Mesendoderm (in vitro differentiated cells): ENCODE results near the gene POU3F1.

Experiments used
- DNase-seq: peaks from one replicate; pipeline ENCODE4 v3.0.0; 2013
- H2AK5ac ChIP-seq: 2 replicates; pipeline ENCODE4 v1.6.1; 2013; ENCODE audit warnings: low read length, inconsistent platforms
- H2BK120ac ChIP-seq: 2 replicates; pipeline ENCODE4 v1.6.1; 2013; ENCODE audit warnings: low read depth, mild to moderate bottlenecking, low read length, moderate library complexity, mixed read lengths
- H2BK15ac ChIP-seq: replicated peaks from 2 replicates; pipeline ENCODE4 v1.6.1; 2013; ENCODE audit warnings: low read depth, mild to moderate bottlenecking, moderate library complexity
- H2BK5ac ChIP-seq: 2 replicates; pipeline ENCODE4 v1.6.1; 2013; ENCODE audit warnings: low read length, inconsistent platforms
- H3K18ac ChIP-seq: 2 replicates; pipeline ENCODE4 v1.6.1; 2013; ENCODE audit warnings: mild to moderate bottlenecking, low read length, mixed read lengths
- H3K23ac ChIP-seq: one replicate; pipeline ENCODE4 v1.6.1; 2013; ENCODE audit warnings: low read length
- H3K27ac ChIP-seq: 2 replicates; pipeline ENCODE4 v1.5.1; 2013; ENCODE audit warnings: low read depth, mild to moderate bottlenecking, inconsistent platforms, low read length, moderate library complexity
- H3K27me3 ChIP-seq: 2 replicates; pipeline ENCODE4 v1.6.1; 2013; ENCODE audit warnings: low read length, control low read depth, mild to moderate bottlenecking, inconsistent platforms; ENCODE audit not compliant: insufficient read depth, poor library complexity
- H3K36me3 ChIP-seq: 2 replicates; pipeline ENCODE4 v1.6.1; 2013; ENCODE audit warnings: low read length, inconsistent platforms; ENCODE audit not compliant: control insufficient read depth, insufficient read depth
- H3K4ac ChIP-seq: one replicate; pipeline ENCODE4 v1.6.1; 2013; ENCODE audit warnings: low read depth, mild to moderate bottlenecking, low read length, moderate library complexity
- H3K4me1 ChIP-seq: 2 replicates; pipeline ENCODE4 v1.6.1; 2013; ENCODE audit warnings: low read depth, low read length, inconsistent platforms; ENCODE audit not compliant: control insufficient read depth
- H3K4me2 ChIP-seq: 2 replicates; pipeline ENCODE4 v1.6.1; 2013; ENCODE audit warnings: low read length
- H3K4me3 ChIP-seq: 2 replicates; pipeline ENCODE4 v1.5.1; 2013; ENCODE audit warnings: mild to moderate bottlenecking, low read length
- H3K56ac ChIP-seq: one replicate; pipeline ENCODE4 v1.6.1; 2013; ENCODE audit warnings: low read length
- H3K79me1 ChIP-seq: 2 replicates; pipeline ENCODE4 v1.6.1; 2013; ENCODE audit warnings: low read length, inconsistent platforms
- H3K79me2 ChIP-seq: 2 replicates; pipeline ENCODE4 v1.6.1; 2013; ENCODE audit warnings: mild to moderate bottlenecking, low read length; ENCODE audit not compliant: control insufficient read depth, insufficient read depth
- H3K9ac ChIP-seq: 2 replicates; pipeline ENCODE4 v1.6.1; 2013; ENCODE audit warnings: low read length, inconsistent platforms
- H4K5ac ChIP-seq: one replicate; pipeline ENCODE4 v1.6.1; 2013; ENCODE audit warnings: low read length
- H4K8ac ChIP-seq: one replicate; pipeline ENCODE4 v1.6.1; 2013; ENCODE audit warnings: low read depth, mild to moderate bottlenecking, control low read depth, low read length, moderate library complexity
- WGBS: extraction: QIAGEN DNeasy Blood & Tissue Kit; methylation state at CpG from one replicate; pipeline ENCODE4 v1.1.7; 2013; ENCODE audit warnings: low lambda C conversion rate, missing lambda C conversion rate; ENCODE audit not compliant: insufficient coverage; ENCODE audit errors: extremely low coverage; 5-methylcytosine and 5-hydroxymethylcytosine counted together

The POU3F1 gene

GRCh38 chr1:38055965-38056364, 9.4 kb upstream of the POU3F1 start:
- no peak overlapping the region for H3K4ac ChIP-seq
- no peak overlapping the region for H2BK5ac ChIP-seq
- peaks cover 4% of the 10 kb centered on the region for H3K4me1 ChIP-seq
- H2AK5ac ChIP-seq, result no peak overlapping the region
- H3K18ac ChIP-seq, result no peak overlapping the region
- no peak overlapping the region for H2BK15ac ChIP-seq
- H3K4me2 ChIP-seq, result no peak overlapping the region
- H3K56ac ChIP-seq, result no peak overlapping the region
- no peaks in the 10 kb centered on the region for H3K79me1 ChIP-seq
- no peak overlapping the region for H3K4me3 ChIP-seq
- H3K27ac ChIP-seq, result no peak overlapping the region
- no peak for DNase-seq
- H3K36me3 ChIP-seq, result no peaks in the 10 kb centered on the region
- H3K9ac ChIP-seq, result no peak overlapping the region
- H2BK120ac ChIP-seq, result no peak overlapping the region
- no CpG with 5 or more reads among the region's 4 CpGs for WGBS
- no peak overlapping the region for H4K8ac ChIP-seq
- no peaks in the 10 kb centered on the region for H3K27me3 ChIP-seq
- no peaks in the 10 kb centered on the region for H3K79me2 ChIP-seq
- no peak overlapping the region for H3K23ac ChIP-seq
- H4K5ac ChIP-seq, result no peak overlapping the region

- Histone ChIP-seq H3K36me3 (no peaks in the 10 kb centered on the region), H2BK15ac (no peak overlapping the region), H3K4me2 (no peak overlapping the region), H3K4ac (no peak overlapping the region), H2BK5ac (no peak overlapping the region), H3K4me3 (no peak overlapping the region), H3K79me2 (no peaks in the 10 kb centered on the region), H3K4me1 (peaks cover 4% of the 10 kb centered on the region), H4K8ac (no peak overlapping the region), H3K27me3 (no peaks in the 10 kb centered on the region), H3K56ac (no peak overlapping the region), H3K9ac (no peak overlapping the region), H3K18ac (no peak overlapping the region), H3K23ac (no peak overlapping the region), H4K5ac (no peak overlapping the region), H3K79me1 (no peaks in the 10 kb centered on the region), H2AK5ac (no peak overlapping the region), H3K27ac (no peak overlapping the region), H2BK120ac (no peak overlapping the region)
- no CpG with 5 or more reads among the region's 3 CpGs for WGBS
- DNase-seq, result no peak
Observed at GRCh38 chr1:38055398-38055797, 8.8 kb upstream of the POU3F1 start.

GRCh38 chr1:38053416-38054091, 7.0 kb upstream of the POU3F1 start:
- Histone ChIP-seq H3K56ac (no peak overlapping the region), H2BK15ac (no peak overlapping the region), H2BK120ac (no peak overlapping the region), H3K4ac (no peak overlapping the region), H3K4me1 (peaks cover 4% of the 10 kb centered on the region), H4K8ac (no peak overlapping the region), H3K36me3 (no peaks in the 10 kb centered on the region), H4K5ac (no peak overlapping the region), H3K9ac (no peak overlapping the region), H3K27me3 (no peaks in the 10 kb centered on the region), H3K4me2 (no peak overlapping the region), H3K27ac (no peak overlapping the region), H3K18ac (no peak overlapping the region), H2AK5ac (no peak overlapping the region), H2BK5ac (no peak overlapping the region), H3K79me1 (no peaks in the 10 kb centered on the region), H3K4me3 (no peak overlapping the region), H3K79me2 (no peaks in the 10 kb centered on the region), H3K23ac (no peak overlapping the region)
- WGBS, result no CpG with 5 or more reads among the region's 7 CpGs
- DNase-seq, result no peak

GRCh38 chr1:38052750-38053415, 6.3 kb upstream of the POU3F1 start:
- Histone ChIP-seq H2BK5ac (no peak overlapping the region), H4K5ac (no peak overlapping the region), H2BK15ac (no peak overlapping the region), H3K18ac (no peak overlapping the region), H2BK120ac (no peak overlapping the region), H3K4me1 (peaks cover 4% of the 10 kb centered on the region), H3K4ac (no peak overlapping the region), H3K56ac (no peak overlapping the region), H3K4me2 (no peak overlapping the region), H3K23ac (no peak overlapping the region), H3K27ac (no peak overlapping the region), H3K9ac (no peak overlapping the region), H4K8ac (no peak overlapping the region), H3K79me2 (no peaks in the 10 kb centered on the region), H3K79me1 (no peaks in the 10 kb centered on the region), H3K4me3 (no peak overlapping the region), H3K36me3 (no peaks in the 10 kb centered on the region), H2AK5ac (no peak overlapping the region), H3K27me3 (no peaks in the 10 kb centered on the region)
- peak; percentile 62 for DNase-seq
- no CpG with 5 or more reads among the region's 3 CpGs for WGBS

GRCh38 chr1:38051079-38051543, 4.5 kb upstream of the POU3F1 start:
- Histone ChIP-seq H3K4me1 (peaks cover 4% of the 10 kb centered on the region), H4K5ac (no peak overlapping the region), H3K4me2 (no peak overlapping the region), H2BK15ac (no peak overlapping the region), H3K79me1 (no peaks in the 10 kb centered on the region), H3K79me2 (no peaks in the 10 kb centered on the region), H3K4me3 (no peak overlapping the region), H2BK120ac (no peak overlapping the region), H2BK5ac (no peak overlapping the region), H3K27ac (no peak overlapping the region), H2AK5ac (no peak overlapping the region), H3K27me3 (peaks cover 5% of the 10 kb centered on the region), H3K9ac (no peak overlapping the region), H3K18ac (no peak overlapping the region), H3K23ac (no peak overlapping the region), H3K4ac (no peak overlapping the region), H4K8ac (no peak overlapping the region), H3K36me3 (no peaks in the 10 kb centered on the region), H3K56ac (no peak overlapping the region)
- WGBS, result no CpG with 5 or more reads among the region's 9 CpGs
- DNase-seq, result no peak
